Measurements from ENCODE around the gene TMEM69. TPM values are rescaled to one million over a fixed set of nuclear protein-coding genes. Genes with fewer than 3 reads are reported as not detected.

Gene TMEM69
- total and polyA plus RNA-seq, 2 of the 8 experiments (the other 6 are each of a cell fraction or from before 2014, with no cell fraction given): 39.0 to 123 TPM

DNA sequence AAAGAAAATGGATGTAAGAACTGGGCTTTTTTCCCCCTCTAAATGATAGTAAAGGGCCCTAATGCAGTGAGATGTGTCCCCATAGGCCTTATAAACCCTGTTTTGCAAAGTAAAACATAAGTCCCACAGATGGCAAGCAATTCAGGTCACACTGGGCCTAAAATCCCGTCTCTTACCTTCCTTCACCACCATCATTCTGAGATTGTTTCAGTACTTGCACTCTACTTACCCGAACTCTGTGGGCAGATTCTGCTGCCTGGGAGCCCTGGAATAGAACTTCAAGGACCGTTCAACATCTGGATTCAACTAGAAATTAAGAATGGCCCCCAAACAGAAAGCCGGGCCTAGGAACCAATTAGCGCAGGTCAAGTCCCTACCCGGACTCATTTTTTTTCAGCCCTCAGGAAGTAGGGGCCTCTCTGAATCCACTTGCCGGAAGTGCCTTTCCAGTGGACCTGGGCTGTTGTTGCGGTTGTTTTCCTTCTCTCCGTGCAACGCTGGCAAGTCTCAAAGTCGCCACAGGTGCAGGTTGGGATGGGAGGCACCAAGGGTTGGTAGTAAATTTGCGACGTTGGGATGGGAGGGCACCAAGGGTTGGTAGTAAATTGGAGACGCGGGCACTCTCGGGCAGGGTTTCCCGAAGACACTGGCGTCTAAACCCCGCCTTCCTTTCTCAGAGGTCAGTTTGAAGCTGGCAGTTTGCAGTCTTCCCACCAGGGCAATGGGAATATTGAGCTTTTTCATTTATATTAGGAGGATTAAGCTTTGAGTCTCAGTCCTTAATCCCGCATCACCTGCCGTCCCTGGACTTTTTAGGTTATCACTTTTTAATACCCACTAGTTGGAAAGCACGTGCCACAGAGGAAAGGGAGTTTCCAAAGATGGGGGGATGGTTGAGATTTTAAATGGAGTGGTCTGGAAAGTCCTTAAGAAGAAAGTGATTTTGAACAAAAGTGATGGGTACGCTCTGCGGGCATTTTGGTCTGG is at the start of gene TMEM69 (continued):
- peak in 1 of 2 experiments; percentile 47; a peak in 1 of 4 replicates for TF ChIP-seq HDAC2 (IDR thresholded peaks at IDR 0.05; ENCODE audit: borderline replicate concordance in 1 of 2, low read depth in 2 of 2, low read length in 2 of 2)
- TF ChIP-seq SIX5 (IDR thresholded peaks at IDR 0.05; ENCODE audit: low read depth, low read length): peak; percentile 39; the same call in 1 of the 2 replicates
- peak; percentile 98 for TF ChIP-seq GABPA (IDR thresholded peaks at IDR 0.05; ENCODE audit: borderline replicate concordance, insufficient read depth, low read length)
- TF ChIP-seq RAD21 (IDR thresholded peaks at IDR 0.05 in 1 of 2, conservative IDR thresholded peaks at IDR 0.05 in 1 of 2; ENCODE audit: low read depth in 2 of 2, low read length in 2 of 2): 0 out of 4 replicates have a peak, but pooled peaks of 1 of the 2 experiments have one; percentile 5
- no peak for TF ChIP-seq SP2 (IDR thresholded peaks at IDR 0.05; ENCODE audit: low read length)
- TF ChIP-seq HDAC6 (IDR thresholded peaks at IDR 0.05; ENCODE audit: low read depth, low read length): no peak
- no peak for TF ChIP-seq ZNF274 (IDR thresholded peaks at IDR 0.05; ENCODE audit: borderline replicate concordance, extremely low read depth, low read length)
- TF ChIP-seq POLR2A (IDR thresholded peaks at IDR 0.05; ENCODE audit: control extremely low read depth in 1 of 2, low read depth in 2 of 2, low read length in 2 of 2): peak; percentile 60 to 70; a peak in 2 of 3 replicates
- TF ChIP-seq, protein P1, sequence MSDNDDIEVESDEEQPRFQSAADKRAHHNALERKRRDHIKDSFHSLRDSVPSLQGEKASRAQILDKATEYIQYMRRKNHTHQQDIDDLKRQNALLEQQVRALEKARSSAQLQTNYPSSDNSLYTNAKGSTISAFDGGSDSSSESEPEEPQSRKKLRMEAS (IDR thresholded peaks at IDR 0.05): peak; percentile 7; the same call in 1 of the 2 replicates
- TF ChIP-seq EGR1 (IDR thresholded peaks at IDR 0.05; ENCODE audit: borderline replicate concordance, low read depth, low read length): no peak
- TF ChIP-seq KDM1A (IDR thresholded peaks at IDR 0.05; ENCODE audit: borderline replicate concordance, low read length): no peak
- TF ChIP-seq NRF1 (IDR thresholded peaks at IDR 0.05; ENCODE audit: low read depth, low read length): no peak
- TF ChIP-seq MAFK (IDR thresholded peaks at IDR 0.05; ENCODE audit: low read depth, low read length): no peak
- TF ChIP-seq SIN3A (conservative IDR thresholded peaks at IDR 0.05 in 1 of 2, IDR thresholded peaks at IDR 0.05 in 1 of 2; ENCODE audit: low read depth in 1 of 2, low read length in 2 of 2): peak; percentile 87 to 94
- peak; percentile 81 for TF ChIP-seq SP1 (IDR thresholded peaks at IDR 0.05; ENCODE audit: low read depth, low read length)
- peak; percentile 88 for TF ChIP-seq YY1 (IDR thresholded peaks at IDR 0.05; ENCODE audit: low read depth, low read length)
- TF ChIP-seq EP300 (IDR thresholded peaks at IDR 0.05; ENCODE audit: borderline replicate concordance in 1 of 2, low read depth in 2 of 2, low read length in 2 of 2): no peak
- TF ChIP-seq POU5F1 (IDR thresholded peaks at IDR 0.05; ENCODE audit: low read depth, low read length): no peak
- TF ChIP-seq SP4 (IDR thresholded peaks at IDR 0.05; ENCODE audit: low read length): no peak
- TF ChIP-seq TEAD4 (IDR thresholded peaks at IDR 0.05; ENCODE audit: low read depth, low read length): no peak
- peak; percentile 41 for TF ChIP-seq KDM4A (IDR thresholded peaks at IDR 0.05; ENCODE audit: low read depth, low read length, severe bottlenecking)
- TF ChIP-seq CTBP2 (IDR thresholded peaks at IDR 0.05; ENCODE audit: borderline replicate concordance, insufficient read depth, insufficient read length, low read length): no peak
- no peak for TF ChIP-seq SIRT6 (IDR thresholded peaks at IDR 0.05; ENCODE audit: low read length)
